Vagina (tissue), 2 donors: ENCODE measurements around the gene KRTAP10-8. TPM values are rescaled to one million over a fixed set of nuclear protein-coding genes. Genes with fewer than 3 reads are reported as not detected.
A peak's percentile ranks its signal among the peaks of the same experiment; 100 is the strongest.

Experiments
- DNase-seq, 2 donors: peaks; one replicate each; pipeline ENCODE4 v3.0.0-alpha.2; 2017; ENCODE audit errors: extremely low spot score in 2 of 2
- H3K27ac ChIP-seq: fragments of 200-600 bp; sonication (generic); one replicate; pipeline ENCODE4 v1.5.1; 2019
- H3K27me3 ChIP-seq: fragments of 200-600 bp; sonication (generic); one replicate; pipeline ENCODE4 v1.5.1; 2019
- H3K36me3 ChIP-seq, 2 donors: fragments of 200-600 bp; sonication (generic); one replicate each; pipeline ENCODE4 v1.5.1; 2017 to 2019
- H3K4me1 ChIP-seq: fragments of 200-600 bp; sonication (generic); one replicate; pipeline ENCODE4 v1.5.1; 2019
- H3K4me3 ChIP-seq, 2 donors: fragments of 200-600 bp; sonication (generic); 1 replicate in 1 of 2; 2 replicates in 1 of 2; pipeline ENCODE4 v1.5.1; 2016 to 2019
- H3K9me3 ChIP-seq: fragments of 200-600 bp; sonication (generic); one replicate; pipeline ENCODE4 v1.5.1; 2019
- POLR2A ChIP-seq, 2 donors: fragments of 450-650 bp; IDR thresholded peaks; one replicate each; pipeline ENCODE4 v1.6.1; 2017; ENCODE audit warnings: antibody characterized with exemption in 2 of 2, mild to moderate bottlenecking in 2 of 2, moderate library complexity in 2 of 2
- POLR2AphosphoS5 ChIP-seq, 2 donors: sonication (generic); formaldehyde crosslinking; IDR thresholded peaks; one replicate each; pipeline ENCODE4 v1.9.0; 2017; ENCODE audit warnings: antibody characterized with exemption in 2 of 2, mild to moderate bottlenecking in 2 of 2, low read depth in 1 of 2; ENCODE audit not compliant: insufficient read depth in 1 of 2
- intact Hi-C: fragments of 100-400 bp; cut with DNase I; formaldehyde crosslinking; loops from one replicate; pipeline ENCODE4 v1.15.1; 2023
- total RNA-seq: library from RNA; depleted of rRNA; stranded (reverse); fragments of >200 nt; gene quantifications from one replicate; pipeline ENCODE4 v1.2.3, GENCODE V29; 2016
- TF ChIP-seq, protein P1 (sequence below), 3 experiments: fragments of 450-650 bp in 2 of 3; fragments of 200-600 bp in 1 of 3; sonication (generic) in 1 of 3; IDR thresholded peaks; one replicate each; pipeline ENCODE4 v1.5.1; 2017 to 2019; ENCODE audit warnings: antibody characterized with exemption in 3 of 3, mild to moderate bottlenecking in 2 of 3, moderate library complexity in 2 of 3

The KRTAP10-8 gene
- total RNA-seq, 1 donor from 2014 or later, result not detected

DNA sequence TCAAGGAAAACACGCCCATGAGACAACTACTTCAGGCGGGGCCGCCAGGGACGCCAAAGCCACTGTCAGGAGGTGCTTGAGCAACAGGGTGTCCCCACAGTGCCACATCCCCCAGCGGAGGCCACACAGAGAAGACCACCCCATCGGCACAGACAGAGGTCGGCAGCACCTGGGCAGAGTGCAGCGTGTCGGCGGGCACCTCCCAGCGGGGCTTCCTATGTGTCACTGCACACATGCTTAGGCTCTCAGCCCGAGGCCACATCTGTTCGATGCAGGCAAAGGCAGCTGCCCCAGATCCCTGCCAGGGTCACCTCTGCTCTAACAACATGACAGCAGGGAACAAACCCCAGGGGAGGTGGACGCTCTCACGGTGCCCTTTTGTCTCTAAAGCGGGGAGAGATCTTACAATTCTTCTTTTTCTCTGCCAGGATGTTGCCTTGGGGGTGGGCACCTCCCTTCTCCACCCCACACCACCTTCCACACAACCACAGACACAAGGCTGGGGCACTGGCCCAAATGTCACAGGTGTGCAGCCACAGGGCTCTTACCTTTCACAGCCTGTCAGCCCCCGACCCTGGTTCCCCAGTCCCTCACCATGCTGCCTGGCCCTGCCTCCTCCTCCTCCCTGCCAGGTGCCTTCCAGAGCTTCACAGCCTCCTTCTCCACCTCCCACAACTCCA is 4.2 kb downstream of the KRTAP10-8 start:
- Histone ChIP-seq H3K4me1 (no peaks in the 10 kb centered on the region), H3K9me3 (peaks cover 5% of the 10 kb centered on the region), H3K27me3 (no peaks in the 10 kb centered on the region), H3K27ac (no peak overlapping the region), H3K36me3 (no peaks in the 10 kb centered on the region), H3K4me3 (no peak overlapping the region)
- peak in 1 of 2 donors; percentile 95 for DNase-seq
- intact Hi-C loops, result no loop called here
- no peak for TF ChIP-seq POLR2A (IDR thresholded peaks at IDR 0.05)
- TF ChIP-seq, protein P1, sequence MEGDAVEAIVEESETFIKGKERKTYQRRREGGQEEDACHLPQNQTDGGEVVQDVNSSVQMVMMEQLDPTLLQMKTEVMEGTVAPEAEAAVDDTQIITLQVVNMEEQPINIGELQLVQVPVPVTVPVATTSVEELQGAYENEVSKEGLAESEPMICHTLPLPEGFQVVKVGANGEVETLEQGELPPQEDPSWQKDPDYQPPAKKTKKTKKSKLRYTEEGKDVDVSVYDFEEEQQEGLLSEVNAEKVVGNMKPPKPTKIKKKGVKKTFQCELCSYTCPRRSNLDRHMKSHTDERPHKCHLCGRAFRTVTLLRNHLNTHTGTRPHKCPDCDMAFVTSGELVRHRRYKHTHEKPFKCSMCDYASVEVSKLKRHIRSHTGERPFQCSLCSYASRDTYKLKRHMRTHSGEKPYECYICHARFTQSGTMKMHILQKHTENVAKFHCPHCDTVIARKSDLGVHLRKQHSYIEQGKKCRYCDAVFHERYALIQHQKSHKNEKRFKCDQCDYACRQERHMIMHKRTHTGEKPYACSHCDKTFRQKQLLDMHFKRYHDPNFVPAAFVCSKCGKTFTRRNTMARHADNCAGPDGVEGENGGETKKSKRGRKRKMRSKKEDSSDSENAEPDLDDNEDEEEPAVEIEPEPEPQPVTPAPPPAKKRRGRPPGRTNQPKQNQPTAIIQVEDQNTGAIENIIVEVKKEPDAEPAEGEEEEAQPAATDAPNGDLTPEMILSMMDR (IDR thresholded peaks at IDR 0.05), result no peak
- TF ChIP-seq POLR2AphosphoS5 (IDR thresholded peaks at IDR 0.05; ENCODE audit: insufficient read depth in 1 of 2, low read depth in 1 of 2), result no peak

DNA sequence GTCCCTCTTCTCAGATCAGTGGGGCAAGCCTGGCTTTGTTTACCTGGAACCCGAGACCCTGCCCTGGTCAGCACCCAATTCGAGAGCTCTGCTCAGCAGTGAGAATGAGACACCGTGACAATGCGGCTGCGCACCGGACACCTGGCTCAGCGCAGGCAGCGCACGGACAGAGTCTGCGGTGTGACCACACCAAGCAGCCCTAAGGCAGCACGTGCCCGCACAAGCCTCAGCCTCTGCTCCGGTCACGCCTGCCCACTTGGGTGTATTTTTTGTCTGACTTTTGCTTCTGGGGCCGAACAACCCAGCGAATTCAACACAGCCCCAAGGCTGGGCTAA is 4.7 kb downstream of the KRTAP10-8 start:
- Histone ChIP-seq H3K9me3 (peaks cover 4% of the 10 kb centered on the region), H3K4me3 (no peak overlapping the region), H3K27me3 (no peaks in the 10 kb centered on the region), H3K4me1 (no peaks in the 10 kb centered on the region), H3K27ac (no peak overlapping the region), H3K36me3 (no peaks in the 10 kb centered on the region)
- DNase-seq, result peak in 1 of 2 donors; percentile 67
- TF ChIP-seq, protein P1 (IDR thresholded peaks at IDR 0.05), result no peak
- no peak for TF ChIP-seq POLR2AphosphoS5 (IDR thresholded peaks at IDR 0.05; ENCODE audit: insufficient read depth in 1 of 2, low read depth in 1 of 2)
- TF ChIP-seq POLR2A (IDR thresholded peaks at IDR 0.05), result no peak
- intact Hi-C loops, result no loop called here

DNA sequence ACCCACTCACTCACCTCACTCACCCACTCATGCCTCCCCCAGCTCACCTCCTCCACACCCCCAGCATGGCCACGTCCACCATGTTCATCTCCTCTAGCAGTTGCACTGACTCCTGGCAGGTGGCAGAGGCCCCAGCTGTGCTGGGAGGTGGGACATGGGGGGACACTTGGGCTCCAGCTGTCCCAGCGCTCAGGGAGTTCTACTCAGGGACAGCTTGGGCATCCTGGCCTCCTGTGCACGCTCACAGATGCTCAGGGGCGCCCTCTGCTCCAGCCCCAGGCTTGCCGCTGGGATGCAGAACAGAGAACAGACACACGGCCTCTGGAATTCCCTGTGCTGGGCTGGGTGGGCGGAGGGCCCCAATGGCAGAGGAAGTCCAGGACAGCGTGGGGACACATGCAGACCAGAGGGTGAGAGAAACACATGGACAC is 5.2 kb downstream of the KRTAP10-8 start:
- peak; percentile 62 to 88 for DNase-seq
- no peak for TF ChIP-seq POLR2AphosphoS5 (IDR thresholded peaks at IDR 0.05; ENCODE audit: insufficient read depth in 1 of 2, low read depth in 1 of 2)
- no peak for TF ChIP-seq POLR2A (IDR thresholded peaks at IDR 0.05)
- TF ChIP-seq, protein P1 (IDR thresholded peaks at IDR 0.05), result no peak
- Histone ChIP-seq H3K27me3 (no peaks in the 10 kb centered on the region), H3K4me3 (no peak overlapping the region), H3K36me3 (no peaks in the 10 kb centered on the region), H3K4me1 (no peaks in the 10 kb centered on the region), H3K27ac (no peak overlapping the region), H3K9me3 (no peaks in the 10 kb centered on the region)
- intact Hi-C loops, result no loop called here

DNA sequence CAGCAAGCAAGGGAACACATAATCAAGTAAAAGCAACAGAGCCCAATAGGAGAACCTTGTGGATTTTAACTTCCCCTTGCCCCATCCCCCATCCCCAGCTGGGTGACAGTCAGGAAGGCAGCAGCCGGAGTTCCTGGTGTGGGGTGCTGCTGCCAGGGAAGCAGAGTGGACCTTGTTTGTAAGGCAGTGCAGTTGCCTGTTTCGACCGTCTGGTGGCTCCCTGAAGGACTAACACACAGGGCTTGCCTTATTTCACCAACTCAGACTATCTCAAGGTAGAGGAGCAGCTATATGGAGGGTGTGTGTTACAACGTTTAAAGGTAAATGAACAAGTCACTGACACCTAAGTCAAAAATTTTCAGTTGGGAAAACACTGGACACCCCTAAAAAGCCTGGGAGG is 6.6 kb downstream of the KRTAP10-8 start:
- no peaks in the 10 kb centered on the region for H3K4me1 ChIP-seq
- no peaks in the 10 kb centered on the region for H3K9me3 ChIP-seq
- no peaks in the 10 kb centered on the region for H3K36me3 ChIP-seq
- no peak overlapping the region for H3K27ac ChIP-seq
- intact Hi-C loops, result no loop called here
- H3K4me3 ChIP-seq, result no peak overlapping the region
- DNase-seq, result no peak
- TF ChIP-seq, protein P1 (IDR thresholded peaks at IDR 0.05), result no peak
- TF ChIP-seq POLR2AphosphoS5 (IDR thresholded peaks at IDR 0.05; ENCODE audit: insufficient read depth in 1 of 2, low read depth in 1 of 2) (no peak), POLR2A (IDR thresholded peaks at IDR 0.05) (no peak)
- no peaks in the 10 kb centered on the region for H3K27me3 ChIP-seq

DNA sequence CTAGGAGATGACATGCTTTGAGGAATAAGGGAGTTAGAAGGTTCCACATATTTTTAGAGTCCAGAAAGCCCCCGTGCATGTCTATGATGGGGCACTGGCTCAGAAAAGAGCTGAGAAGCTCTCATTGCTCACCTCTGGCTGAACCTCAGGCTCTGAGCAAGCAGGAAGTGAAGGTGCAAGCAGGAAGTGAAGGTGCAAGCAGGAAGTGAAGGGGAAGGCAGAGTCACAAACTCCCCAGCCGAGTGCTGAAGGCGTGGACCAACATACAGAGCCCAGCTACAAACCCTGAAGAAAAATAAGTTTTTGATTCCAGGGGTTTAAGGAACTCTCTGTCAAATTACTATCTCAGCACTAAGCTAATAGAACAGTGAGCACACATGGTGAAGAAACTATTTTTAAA is 7.0 kb downstream of the KRTAP10-8 start:
- DNase-seq, result no peak
- TF ChIP-seq POLR2AphosphoS5 (IDR thresholded peaks at IDR 0.05; ENCODE audit: insufficient read depth in 1 of 2, low read depth in 1 of 2) (no peak), POLR2A (IDR thresholded peaks at IDR 0.05) (no peak)
- TF ChIP-seq, protein P1 (IDR thresholded peaks at IDR 0.05), result no peak

More for the DNA sequence above, 7.0 kb downstream of the KRTAP10-8 start:
- H3K9me3 ChIP-seq, result peaks cover 2% of the 10 kb centered on the region
- no peak overlapping the region for H3K4me3 ChIP-seq
- intact Hi-C loops, result no loop called here
- no peaks in the 10 kb centered on the region for H3K27me3 ChIP-seq
- H3K4me1 ChIP-seq, result no peaks in the 10 kb centered on the region
- H3K36me3 ChIP-seq, result no peaks in the 10 kb centered on the region
- no peak overlapping the region for H3K27ac ChIP-seq
